ENCODE results near the gene DYSF. TPM values are rescaled to one million over a fixed set of nuclear protein-coding genes. Genes with fewer than 3 reads are reported as not detected.
A peak's percentile ranks its signal among the peaks of the same experiment; 100 is the strongest.

DYSF gene
- polyA plus RNA-seq, 1 donor (not counting 4 experiments of a cell fraction or from before 2014, with no cell fraction given): 8.2 TPM

- H3K27me3 ChIP-seq (ENCODE audit: control insufficient read depth, extremely low read depth, insufficient read depth, low read length): peaks cover 12% of the 10 kb centered on the region
- no peaks in the 10 kb centered on the region for H3K79me2 ChIP-seq (ENCODE audit: control insufficient read depth, insufficient read depth, low read length)
- H4K20me1 ChIP-seq (ENCODE audit: control insufficient read depth, extremely low read depth, insufficient read depth, low read length): no peaks in the 10 kb centered on the region
- no peak overlapping the region for H2AFZ ChIP-seq (ENCODE audit: control insufficient read depth, low read length)
- H3K27ac ChIP-seq (ENCODE audit: control insufficient read depth, insufficient read depth, low read length): no peak overlapping the region
- dilution Hi-C loops (cut with MboI; ENCODE audit: extremely low pct_ligation_motif_present, low sequenced_read_pairs): no loop called here
- H3K36me3 ChIP-seq (ENCODE audit: control insufficient read depth in 2 of 2, extremely low read depth in 1 of 2, insufficient read depth in 2 of 2, low read length in 2 of 2): no peaks in the 10 kb centered on the region
- TF ChIP-seq, protein P1, sequence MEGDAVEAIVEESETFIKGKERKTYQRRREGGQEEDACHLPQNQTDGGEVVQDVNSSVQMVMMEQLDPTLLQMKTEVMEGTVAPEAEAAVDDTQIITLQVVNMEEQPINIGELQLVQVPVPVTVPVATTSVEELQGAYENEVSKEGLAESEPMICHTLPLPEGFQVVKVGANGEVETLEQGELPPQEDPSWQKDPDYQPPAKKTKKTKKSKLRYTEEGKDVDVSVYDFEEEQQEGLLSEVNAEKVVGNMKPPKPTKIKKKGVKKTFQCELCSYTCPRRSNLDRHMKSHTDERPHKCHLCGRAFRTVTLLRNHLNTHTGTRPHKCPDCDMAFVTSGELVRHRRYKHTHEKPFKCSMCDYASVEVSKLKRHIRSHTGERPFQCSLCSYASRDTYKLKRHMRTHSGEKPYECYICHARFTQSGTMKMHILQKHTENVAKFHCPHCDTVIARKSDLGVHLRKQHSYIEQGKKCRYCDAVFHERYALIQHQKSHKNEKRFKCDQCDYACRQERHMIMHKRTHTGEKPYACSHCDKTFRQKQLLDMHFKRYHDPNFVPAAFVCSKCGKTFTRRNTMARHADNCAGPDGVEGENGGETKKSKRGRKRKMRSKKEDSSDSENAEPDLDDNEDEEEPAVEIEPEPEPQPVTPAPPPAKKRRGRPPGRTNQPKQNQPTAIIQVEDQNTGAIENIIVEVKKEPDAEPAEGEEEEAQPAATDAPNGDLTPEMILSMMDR (optimal IDR thresholded peaks at IDR 0.05 in 1 of 3, IDR thresholded peaks at IDR 0.05 in 1 of 3, conservative IDR thresholded peaks at IDR 0.05 in 1 of 3; ENCODE audit: extremely low read depth in 1 of 3, insufficient read depth in 2 of 3, low read length in 3 of 3): no peak
- no peak for TF ChIP-seq EZH2 (IDR thresholded peaks at IDR 0.05; ENCODE audit: low read length)
- no peaks in the 10 kb centered on the region for H3K9me3 ChIP-seq (ENCODE audit: control insufficient read depth, low read depth, low read length)
- H3K9me1 ChIP-seq (ENCODE audit: control insufficient read depth, extremely low read depth, insufficient read depth, low read length): no peaks in the 10 kb centered on the region
- no peak overlapping the region for H3K4me3 ChIP-seq (ENCODE audit: control insufficient read depth in 2 of 3, extremely low read depth in 1 of 3, insufficient read depth in 2 of 3, low read depth in 1 of 3, low read length in 3 of 3)
- DNase-seq (ENCODE audit: low read depth, low spot score): no peak
- H3K9ac ChIP-seq (ENCODE audit: control insufficient read depth, extremely low read depth, insufficient read depth, low read length): no peak overlapping the region
- H3K4me2 ChIP-seq (ENCODE audit: control insufficient read depth, extremely low read depth, insufficient read depth, low read depth, low read length): peak overlapping the region; percentile 37
- peak; percentile 69 for FAIRE-seq
- peaks cover 15% of the 10 kb centered on the region for H3K4me1 ChIP-seq (ENCODE audit: control insufficient read depth, extremely low read depth, insufficient read depth, low read length)
Observed at GRCh38 chr2:71471276-71471675, 17.9 kb downstream of the DYSF start.

- H3K9ac ChIP-seq (ENCODE audit: control insufficient read depth, extremely low read depth, insufficient read depth, low read length): no peak overlapping the region
- H3K4me1 ChIP-seq (ENCODE audit: control insufficient read depth, extremely low read depth, insufficient read depth, low read length): peaks cover 11% of the 10 kb centered on the region
- no peaks in the 10 kb centered on the region for H3K9me3 ChIP-seq (ENCODE audit: control insufficient read depth, low read depth, low read length)
- H3K79me2 ChIP-seq (ENCODE audit: control insufficient read depth, insufficient read depth, low read length): no peaks in the 10 kb centered on the region
- no peak overlapping the region for H3K4me3 ChIP-seq (ENCODE audit: control insufficient read depth in 2 of 3, extremely low read depth in 1 of 3, insufficient read depth in 2 of 3, low read depth in 1 of 3, low read length in 3 of 3)
- no peak overlapping the region for H3K27ac ChIP-seq (ENCODE audit: control insufficient read depth, insufficient read depth, low read length)
- DNase-seq (ENCODE audit: low read depth, low spot score) (no peak), FAIRE-seq (no peak)
- H3K36me3 ChIP-seq (ENCODE audit: control insufficient read depth in 2 of 2, extremely low read depth in 1 of 2, insufficient read depth in 2 of 2, low read length in 2 of 2): no peaks in the 10 kb centered on the region
- no peak for TF ChIP-seq EZH2 (IDR thresholded peaks at IDR 0.05; ENCODE audit: low read length)
- TF ChIP-seq, protein P1 (optimal IDR thresholded peaks at IDR 0.05 in 1 of 3, IDR thresholded peaks at IDR 0.05 in 1 of 3, conservative IDR thresholded peaks at IDR 0.05 in 1 of 3; ENCODE audit: extremely low read depth in 1 of 3, insufficient read depth in 2 of 3, low read length in 3 of 3): no peak
- H2AFZ ChIP-seq (ENCODE audit: control insufficient read depth, low read length): no peak overlapping the region
- dilution Hi-C loops (cut with MboI; ENCODE audit: extremely low pct_ligation_motif_present, low sequenced_read_pairs): no loop called here
- peaks cover 12% of the 10 kb centered on the region for H3K27me3 ChIP-seq (ENCODE audit: control insufficient read depth, extremely low read depth, insufficient read depth, low read length)
- H4K20me1 ChIP-seq (ENCODE audit: control insufficient read depth, extremely low read depth, insufficient read depth, low read length): no peaks in the 10 kb centered on the region
- no peak overlapping the region for H3K4me2 ChIP-seq (ENCODE audit: control insufficient read depth, extremely low read depth, insufficient read depth, low read depth, low read length)
- no peaks in the 10 kb centered on the region for H3K9me1 ChIP-seq (ENCODE audit: control insufficient read depth, extremely low read depth, insufficient read depth, low read length)
Observed at GRCh38 chr2:71472019-71472418, 18.7 kb downstream of the DYSF start.

Data from keratinocyte (primary cell).